Measurements from ENCODE around the gene ZNF205. TPM values are rescaled to one million over a fixed set of nuclear protein-coding genes. Genes with fewer than 3 reads are reported as not detected.

Gene ZNF205
- polyA plus RNA-seq, 1 of the 3 experiments (the other 2 are of a cell fraction), result 9.7 TPM

- DNase-seq, result peak; percentile 57
- Histone ChIP-seq H4K20me1 (ENCODE audit: insufficient read depth) (no peaks in the 10 kb centered on the region), H3K27me3 (ENCODE audit: insufficient read depth) (peaks cover 24% of the 10 kb centered on the region), H3K9ac (no peak overlapping the region), H3K9me2 (no peaks in the 10 kb centered on the region), H3K9me3 (no peaks in the 10 kb centered on the region), H3K79me2 (ENCODE audit: insufficient read depth) (no peaks in the 10 kb centered on the region), H2AFZ (ENCODE audit: low read depth) (no peak overlapping the region), H3K4me2 (no peak overlapping the region), H3F3A (replicated peaks; ENCODE audit: insufficient read depth) (peaks cover 7% of the 10 kb centered on the region), H3K4me3 (ENCODE audit: low read depth in 2 of 2, low read length in 1 of 2) (no peak overlapping the region), H3K36me3 (replicated peaks in 1 of 2; ENCODE audit: control insufficient read depth in 1 of 2, insufficient read depth in 2 of 2, low read length in 1 of 2) (no peaks in the 10 kb centered on the region), H3K27ac (ENCODE audit: low read depth in 2 of 2, low read length in 1 of 2) (no peak overlapping the region), H3K4me1 (ENCODE audit: control insufficient read depth in 1 of 2, insufficient read depth in 2 of 2, low read depth in 1 of 2, low read length in 1 of 2) (peaks cover 8 to 9% of the 10 kb centered on the region in 2 experiments; a peak in 2 of 4 replicates)
- POLR2A ChIA-PET, result interaction anchor here (1.0 kb wide), 1 partner anchor 39 kb away, joined by 3 read pairs; the partner anchor contains the start of gene ZNF213
- TF ChIP-seq, protein P1, sequence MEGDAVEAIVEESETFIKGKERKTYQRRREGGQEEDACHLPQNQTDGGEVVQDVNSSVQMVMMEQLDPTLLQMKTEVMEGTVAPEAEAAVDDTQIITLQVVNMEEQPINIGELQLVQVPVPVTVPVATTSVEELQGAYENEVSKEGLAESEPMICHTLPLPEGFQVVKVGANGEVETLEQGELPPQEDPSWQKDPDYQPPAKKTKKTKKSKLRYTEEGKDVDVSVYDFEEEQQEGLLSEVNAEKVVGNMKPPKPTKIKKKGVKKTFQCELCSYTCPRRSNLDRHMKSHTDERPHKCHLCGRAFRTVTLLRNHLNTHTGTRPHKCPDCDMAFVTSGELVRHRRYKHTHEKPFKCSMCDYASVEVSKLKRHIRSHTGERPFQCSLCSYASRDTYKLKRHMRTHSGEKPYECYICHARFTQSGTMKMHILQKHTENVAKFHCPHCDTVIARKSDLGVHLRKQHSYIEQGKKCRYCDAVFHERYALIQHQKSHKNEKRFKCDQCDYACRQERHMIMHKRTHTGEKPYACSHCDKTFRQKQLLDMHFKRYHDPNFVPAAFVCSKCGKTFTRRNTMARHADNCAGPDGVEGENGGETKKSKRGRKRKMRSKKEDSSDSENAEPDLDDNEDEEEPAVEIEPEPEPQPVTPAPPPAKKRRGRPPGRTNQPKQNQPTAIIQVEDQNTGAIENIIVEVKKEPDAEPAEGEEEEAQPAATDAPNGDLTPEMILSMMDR (IDR thresholded peaks at IDR 0.05), result peak; percentile 48
- TF ChIP-seq, protein P2, sequence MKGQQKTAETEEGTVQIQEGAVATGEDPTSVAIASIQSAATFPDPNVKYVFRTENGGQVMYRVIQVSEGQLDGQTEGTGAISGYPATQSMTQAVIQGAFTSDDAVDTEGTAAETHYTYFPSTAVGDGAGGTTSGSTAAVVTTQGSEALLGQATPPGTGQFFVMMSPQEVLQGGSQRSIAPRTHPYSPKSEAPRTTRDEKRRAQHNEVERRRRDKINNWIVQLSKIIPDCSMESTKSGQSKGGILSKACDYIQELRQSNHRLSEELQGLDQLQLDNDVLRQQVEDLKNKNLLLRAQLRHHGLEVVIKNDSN (IDR thresholded peaks at IDR 0.05; ENCODE audit: borderline replicate concordance, low read depth), result no peak
- TF ChIP-seq CHD2 (IDR thresholded peaks at IDR 0.05; ENCODE audit: low read length, partially characterized antibody), result no peak
- TF ChIP-seq FOSL2 (IDR thresholded peaks at IDR 0.05; ENCODE audit: borderline replicate concordance, low read depth), result no peak
- no peak for TF ChIP-seq EZH2phosphoT487 (IDR thresholded peaks at IDR 0.05; ENCODE audit: borderline replicate concordance, low read depth)
- TF ChIP-seq IRF3 (IDR thresholded peaks at IDR 0.05; ENCODE audit: low read depth, low read length), result no peak
- CTCF ChIA-PET, result interaction anchor here (1.0 to 4.1 kb wide), 6 partner anchors 9 to 36 kb away, joined by 3 to 34 read pairs (median 3); partner anchors contain the start of gene ZNF205
- 21% methylated on average over 4 of the region's 4 CpGs for WGBS (ENCODE audit: low lambda C conversion rate)
Observed at GRCh38 chr16:3095869-3096268, 16.5 kb upstream of the ZNF205 start.

GRCh38 chr16:3096362-3096761, 16.0 kb upstream of the ZNF205 start:
- peaks cover 9 to 11% of the 10 kb centered on the region in 2 experiments; a peak in 2 of 4 replicates for H3K4me1 ChIP-seq (ENCODE audit: control insufficient read depth in 1 of 2, insufficient read depth in 2 of 2, low read depth in 1 of 2, low read length in 1 of 2)
- WGBS (ENCODE audit: low lambda C conversion rate), result 39% methylated on average over 4 of the region's 6 CpGs
- H3K9me3 ChIP-seq, result no peaks in the 10 kb centered on the region
- H3K9me2 ChIP-seq, result no peaks in the 10 kb centered on the region
- peaks cover 19% of the 10 kb centered on the region for H3K27me3 ChIP-seq (ENCODE audit: insufficient read depth)
- no peak for DNase-seq
- TF ChIP-seq ELF1 (IDR thresholded peaks at IDR 0.05), result no peak
- TF ChIP-seq CHD2 (IDR thresholded peaks at IDR 0.05; ENCODE audit: low read length, partially characterized antibody), result no peak
- TF ChIP-seq, protein P2 (IDR thresholded peaks at IDR 0.05; ENCODE audit: borderline replicate concordance, low read depth), result no peak
- no peak for TF ChIP-seq YY1 (IDR thresholded peaks at IDR 0.05; ENCODE audit: low read depth)
- no peak for TF ChIP-seq EZH2phosphoT487 (IDR thresholded peaks at IDR 0.05; ENCODE audit: borderline replicate concordance, low read depth)
- no peak for TF ChIP-seq TEAD4 (IDR thresholded peaks at IDR 0.05; ENCODE audit: borderline replicate concordance, insufficient read depth)
- TF ChIP-seq RCOR1 (IDR thresholded peaks at IDR 0.05; ENCODE audit: low read length), result no peak
- H3K27ac ChIP-seq (ENCODE audit: low read depth in 2 of 2, low read length in 1 of 2), result no peak overlapping the region
- no peaks in the 10 kb centered on the region for H3K79me2 ChIP-seq (ENCODE audit: insufficient read depth)
- CTCF ChIA-PET, result interaction anchor here (1.2 to 4.1 kb wide), 5 partner anchors 9 to 37 kb away, joined by 3 to 34 read pairs (median 3); partner anchors contain the start of gene ZNF205
- no peak overlapping the region for H3K9ac ChIP-seq
- POLR2A ChIA-PET, result interaction anchor here (1.0 kb wide), 1 partner anchor 39 kb away, joined by 3 read pairs; the partner anchor contains the start of gene ZNF213
- H3F3A ChIP-seq (replicated peaks; ENCODE audit: insufficient read depth), result peaks cover 7% of the 10 kb centered on the region
- H3K36me3 ChIP-seq (replicated peaks in 1 of 2; ENCODE audit: control insufficient read depth in 1 of 2, insufficient read depth in 2 of 2, low read length in 1 of 2), result no peaks in the 10 kb centered on the region
- no peak overlapping the region for H3K4me2 ChIP-seq
- no peaks in the 10 kb centered on the region for H4K20me1 ChIP-seq (ENCODE audit: insufficient read depth)
- H2AFZ ChIP-seq (ENCODE audit: low read depth), result no peak overlapping the region
- no peak overlapping the region for H3K4me3 ChIP-seq (ENCODE audit: low read depth in 2 of 2, low read length in 1 of 2)

All from SK-N-SH (cell line).